Stimulated activated CD8-positive, alpha-beta memory T cell treated with anti-CD3 and anti-CD28 coated beads, Interleukin-2, amount 100 ng/mL, for 1 hour (primary cell): ENCODE measurements around the gene C17orf58.
"Not testable (repeated sequence)": the region's sequence is repeated elsewhere in the genome, so short reads cannot be mapped to it uniquely, and the experiment has no call there.

ENCODE experiments used
- DNase-seq, 2 donors: peaks; one replicate each; pipeline ENCODE4 v3.0.0-alpha.2; 2020; ENCODE audit warnings: low read depth in 2 of 2

The C17orf58 gene

DNA sequence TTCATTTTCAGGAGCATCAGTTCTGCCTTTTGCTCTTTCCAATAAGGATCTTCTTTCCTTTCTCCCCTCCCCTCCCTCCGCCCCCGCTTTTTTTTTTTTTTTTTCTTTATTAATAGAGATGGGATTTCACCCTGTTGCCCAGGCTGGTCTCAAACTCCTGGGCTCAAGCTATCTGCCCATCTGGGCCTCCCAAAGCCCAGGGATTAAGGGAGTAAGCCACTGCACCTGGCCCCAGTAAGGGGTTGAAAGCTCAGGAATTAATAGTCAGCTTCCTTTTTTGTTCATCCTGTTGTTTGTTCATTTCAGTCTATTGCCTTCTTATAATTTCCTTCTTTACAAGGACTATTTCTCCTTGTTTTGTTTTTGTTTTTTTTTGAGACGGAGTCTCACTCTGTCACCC is 7.9 kb upstream of the C17orf58 start:
- DNase-seq: no peak

DNA sequence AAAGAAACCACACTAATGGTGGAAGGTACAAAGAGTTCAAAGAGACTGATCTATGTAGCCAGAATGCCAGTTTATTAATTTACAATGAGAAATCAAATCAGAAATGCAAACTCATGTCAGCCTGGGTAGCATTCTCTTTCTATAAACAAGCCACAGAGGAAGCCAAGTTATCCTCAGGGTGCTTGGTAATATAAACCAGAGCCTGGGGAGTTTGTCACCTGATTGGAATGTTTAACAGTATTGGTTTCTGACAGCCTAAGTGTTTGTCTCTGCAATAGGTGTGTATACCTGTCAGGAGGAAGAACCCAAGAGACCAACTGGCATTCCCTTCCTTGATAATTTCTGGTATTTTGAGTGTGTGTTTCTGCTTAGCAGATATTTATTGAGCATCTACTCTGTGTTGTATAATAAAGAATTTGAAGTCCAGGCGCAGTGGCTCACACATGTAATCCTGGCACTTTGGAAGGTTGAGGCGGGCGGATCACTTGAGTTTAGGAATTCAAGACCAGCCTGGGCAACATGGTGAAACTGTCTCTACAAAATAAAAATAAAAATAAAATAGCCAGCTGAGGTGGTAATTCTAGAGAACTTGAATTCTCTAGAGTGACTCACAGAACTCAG is 3.1 kb upstream of the C17orf58 start:
- no peak for DNase-seq

DNA sequence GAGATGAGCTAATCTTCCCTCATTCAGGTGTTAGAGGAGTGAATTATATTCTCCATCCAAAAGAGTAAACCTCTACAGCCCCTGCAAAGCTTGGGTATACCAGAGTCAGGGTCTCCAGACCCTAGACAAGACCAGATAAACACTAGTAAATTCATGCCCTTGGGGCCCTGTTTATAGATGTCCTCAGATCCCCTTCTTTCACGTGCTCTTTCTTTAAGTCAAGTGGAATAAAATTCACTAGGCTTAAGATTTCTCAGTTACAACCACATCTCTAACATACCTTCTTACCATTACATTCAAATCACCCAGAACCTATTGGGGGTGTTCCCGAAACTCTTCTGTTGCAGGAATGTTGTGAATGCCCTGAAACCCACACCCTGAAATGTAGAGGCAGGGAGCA is 2.2 kb upstream of the C17orf58 start:
- DNase-seq: no peak

DNA sequence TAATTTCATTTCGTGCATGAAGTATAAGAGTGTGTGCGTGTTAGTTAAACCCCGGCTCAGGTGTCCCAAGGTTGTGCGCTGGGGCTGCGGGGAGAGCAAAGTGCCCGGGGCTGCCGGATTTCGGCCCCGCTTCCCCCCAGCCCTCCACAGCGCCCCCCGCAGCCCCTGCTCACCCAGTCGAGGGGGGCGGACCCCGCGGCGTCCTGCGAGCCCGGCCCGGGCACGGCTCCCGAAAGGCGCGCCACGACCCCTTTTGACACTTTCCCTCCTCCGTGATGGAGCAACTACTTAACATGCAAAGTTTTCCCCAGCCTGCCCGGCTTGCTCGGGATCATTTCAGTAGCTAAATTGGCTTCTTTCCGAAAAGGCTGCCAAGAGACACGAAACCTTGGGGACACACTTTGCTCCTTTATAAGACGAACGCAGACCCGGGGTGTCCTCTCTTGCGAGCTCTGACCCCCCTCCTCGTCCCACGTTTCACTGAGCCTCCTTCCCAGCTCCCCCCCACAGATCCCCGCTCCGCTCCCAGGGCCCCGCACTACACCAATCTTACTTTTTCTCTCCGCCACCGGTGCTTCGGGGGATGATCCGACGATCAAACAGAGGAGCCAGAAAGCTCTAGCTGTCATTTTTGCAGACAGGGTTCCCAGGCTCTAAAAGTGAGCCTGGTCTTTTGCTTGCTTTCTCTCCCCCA is 552 bp downstream of the C17orf58 start:
- DNase-seq: no peak

DNA sequence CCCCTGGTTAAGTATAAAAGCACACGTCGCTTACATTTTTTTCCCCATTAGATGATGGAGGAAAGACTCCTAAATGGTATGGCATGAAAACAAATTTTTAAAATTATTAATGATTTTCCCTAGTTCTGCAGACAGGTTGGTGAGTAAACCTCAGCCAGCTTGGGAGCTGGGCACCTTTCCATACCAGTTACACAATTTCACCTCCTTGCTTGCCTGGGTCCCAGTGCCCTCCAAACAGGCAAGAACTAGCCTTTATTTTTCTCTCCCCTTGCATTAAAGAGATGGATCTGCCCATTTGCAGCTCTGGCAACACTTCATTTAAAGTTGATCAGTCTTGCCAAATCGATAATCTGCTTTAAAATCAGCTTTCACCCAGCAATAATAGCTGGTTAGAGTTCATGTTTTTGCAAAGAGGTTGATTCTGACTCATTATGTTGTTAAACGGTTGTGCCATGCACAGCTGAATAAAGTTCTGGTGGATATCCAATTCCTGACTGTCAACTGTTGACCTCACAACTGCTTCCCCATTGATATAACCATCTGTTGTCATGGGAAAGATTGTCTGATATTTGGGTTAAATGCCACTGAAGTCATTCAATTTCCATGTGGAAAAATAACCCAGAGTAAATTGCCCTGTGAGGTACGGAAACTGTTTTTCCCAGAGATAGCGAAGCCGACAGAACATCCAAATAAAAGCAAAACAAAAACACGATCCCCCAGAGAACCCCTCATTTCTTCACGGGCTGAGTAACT is 1.3 kb downstream of the C17orf58 start:
- no peak for DNase-seq

DNA sequence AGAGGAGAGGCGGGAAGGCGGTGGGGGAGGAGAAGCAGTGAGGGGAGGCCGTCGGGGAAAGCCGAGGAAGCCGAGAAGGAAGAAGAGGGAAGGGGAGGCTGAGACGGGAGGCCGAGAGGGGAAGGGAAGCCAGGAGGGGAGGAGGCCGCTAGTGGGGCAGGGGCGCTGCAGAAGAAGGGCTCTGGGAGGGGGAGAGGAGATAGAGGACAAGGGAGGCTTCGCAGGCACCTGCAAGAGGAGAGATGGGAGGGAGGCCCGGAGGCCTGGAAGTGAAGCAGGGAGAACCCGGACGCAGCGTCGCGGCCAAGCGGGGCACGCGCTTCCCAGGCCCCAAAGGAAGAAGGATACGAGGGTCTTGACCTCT is 2.3 kb downstream of the C17orf58 start:
- DNase-seq: no peak

DNA sequence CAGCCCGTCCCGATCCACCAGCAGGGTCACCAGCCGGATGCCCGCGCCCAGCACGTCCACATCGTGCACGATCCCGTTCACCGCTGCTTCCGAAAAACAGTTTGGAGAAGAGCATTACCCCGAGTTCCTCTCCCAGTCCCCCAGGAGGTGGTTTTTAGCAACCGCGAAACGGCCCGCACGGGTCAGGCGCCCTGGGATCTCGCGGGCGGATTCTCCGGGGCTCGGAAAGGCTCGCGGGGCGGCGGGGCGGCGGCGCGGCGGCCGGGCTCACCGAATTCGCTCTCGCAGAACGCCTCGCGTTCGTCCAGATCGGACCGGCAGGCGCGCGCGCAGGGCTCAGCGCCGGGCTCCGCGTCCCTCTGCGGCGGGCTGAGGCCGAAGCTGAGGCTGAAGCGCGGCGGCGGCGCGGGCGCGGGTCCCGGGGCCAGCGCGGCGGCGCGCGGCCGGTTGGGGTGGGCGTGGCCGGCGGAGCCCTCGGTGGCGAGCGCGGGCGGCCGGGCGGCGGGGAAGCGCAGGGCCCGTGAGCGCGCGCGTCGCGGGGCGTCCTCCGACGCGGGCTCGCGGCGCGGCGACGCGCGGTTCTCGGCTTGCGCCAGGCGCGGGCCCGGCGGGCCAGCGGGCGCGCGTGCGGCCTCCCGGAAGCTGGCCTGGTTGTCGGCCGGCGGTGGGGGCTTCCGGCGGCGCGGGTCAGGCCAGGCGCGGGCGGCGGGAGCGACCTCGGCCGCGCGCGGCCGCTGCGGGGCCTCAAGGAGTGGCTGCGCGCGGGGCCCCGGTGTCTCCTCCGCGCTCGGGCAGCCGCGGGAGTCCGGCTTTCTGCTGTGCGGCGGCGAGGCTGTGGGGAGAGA is 2.9 kb downstream of the C17orf58 start:
- DNase-seq: peak; percentile 47 to 49

DNA sequence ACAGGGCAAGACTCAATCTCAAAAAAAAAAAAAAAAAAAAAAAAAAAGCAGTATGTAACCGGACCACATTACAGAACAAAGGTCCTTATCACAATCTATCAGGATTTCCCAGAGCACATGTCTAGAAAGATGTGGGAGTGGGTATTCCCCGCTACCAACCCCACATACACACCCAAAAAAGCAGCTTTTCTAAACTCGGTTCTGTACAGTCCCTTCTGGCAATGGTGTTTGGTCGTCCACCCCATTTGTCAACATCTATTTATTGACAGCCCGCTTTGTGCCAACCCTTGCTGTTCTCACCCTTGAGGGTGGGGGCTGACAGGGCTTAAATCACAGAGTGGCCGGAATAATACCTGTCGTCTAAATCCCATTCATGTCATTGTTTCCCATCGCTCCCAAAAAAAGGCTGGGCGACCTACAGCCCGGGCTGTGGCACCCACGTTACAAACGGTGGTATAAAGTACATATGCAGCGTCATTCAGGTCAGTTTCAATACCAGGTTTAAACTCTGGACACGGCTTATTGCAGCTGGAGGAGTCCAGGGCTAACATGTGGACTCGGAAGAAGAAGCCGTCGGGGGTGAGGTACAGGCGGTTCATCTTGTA is 3.6 kb downstream of the C17orf58 start:
- DNase-seq: no peak

DNA sequence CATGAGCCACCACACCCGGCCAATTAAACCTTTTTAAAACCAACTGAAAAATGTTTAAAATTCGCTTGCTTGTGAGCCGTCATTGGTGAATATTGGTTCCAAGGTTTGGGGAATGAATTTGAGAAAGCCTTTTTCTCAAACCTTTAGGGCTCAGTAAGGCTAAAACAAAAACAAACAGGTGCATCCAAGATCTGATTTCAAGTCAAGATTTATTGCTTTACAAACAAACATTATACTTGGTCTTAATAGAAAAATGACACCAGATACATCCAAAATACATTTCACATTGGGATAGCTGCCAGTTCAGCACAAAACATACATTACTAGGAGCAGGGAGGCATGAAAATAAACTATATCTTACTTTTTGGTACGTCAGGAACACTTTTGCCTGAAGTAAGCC is 5.4 kb downstream of the C17orf58 start:
- no peak for DNase-seq

DNA sequence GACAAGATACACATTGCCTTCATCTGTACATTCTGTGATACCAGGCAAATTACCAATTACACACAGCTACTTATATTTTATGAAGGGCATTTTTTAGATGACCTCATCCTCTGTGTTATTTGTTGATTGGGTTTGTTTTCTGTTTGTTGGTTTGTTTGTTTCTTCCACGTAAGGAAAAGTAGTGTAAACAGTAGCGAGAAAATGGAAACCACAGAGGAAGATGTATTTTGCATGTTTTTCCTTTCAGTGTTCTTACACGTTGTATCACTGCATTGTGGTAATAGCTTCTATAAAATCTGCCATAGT is 12.9 kb downstream of the C17orf58 start:
- no peak for DNase-seq

DNA sequence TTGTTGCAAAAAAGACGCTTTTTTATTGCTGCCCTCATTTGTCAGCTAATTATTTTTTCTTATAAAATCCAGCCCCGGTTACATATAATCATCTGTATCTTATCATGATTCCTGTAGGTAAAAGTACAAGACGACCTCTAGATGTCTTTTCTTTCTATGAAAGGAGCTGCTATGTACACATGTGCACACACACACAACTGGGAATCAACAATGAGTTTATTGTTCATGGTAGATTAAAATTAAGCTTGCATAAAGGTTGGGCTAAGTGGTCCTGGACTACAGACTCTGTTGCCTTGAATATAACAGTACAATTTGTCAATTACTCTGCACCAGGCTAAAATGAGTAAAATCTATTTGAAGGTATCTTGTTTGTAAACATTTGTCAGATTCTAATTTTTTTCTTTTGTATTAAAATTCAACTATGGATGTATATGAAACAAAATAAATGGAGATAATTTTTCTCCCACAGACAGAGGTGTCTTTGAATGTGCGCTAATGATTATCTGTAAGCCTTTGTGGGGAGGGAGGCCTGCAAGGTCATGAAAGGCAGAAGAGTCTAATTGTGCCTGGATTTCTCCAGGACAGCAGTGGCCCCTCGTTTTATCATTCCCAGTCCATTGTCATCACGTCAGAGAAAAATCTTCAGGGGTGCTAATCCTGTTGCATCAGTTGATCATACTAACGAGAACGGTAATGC is 13.4 kb downstream of the C17orf58 start:
- DNase-seq: no peak

DNA sequence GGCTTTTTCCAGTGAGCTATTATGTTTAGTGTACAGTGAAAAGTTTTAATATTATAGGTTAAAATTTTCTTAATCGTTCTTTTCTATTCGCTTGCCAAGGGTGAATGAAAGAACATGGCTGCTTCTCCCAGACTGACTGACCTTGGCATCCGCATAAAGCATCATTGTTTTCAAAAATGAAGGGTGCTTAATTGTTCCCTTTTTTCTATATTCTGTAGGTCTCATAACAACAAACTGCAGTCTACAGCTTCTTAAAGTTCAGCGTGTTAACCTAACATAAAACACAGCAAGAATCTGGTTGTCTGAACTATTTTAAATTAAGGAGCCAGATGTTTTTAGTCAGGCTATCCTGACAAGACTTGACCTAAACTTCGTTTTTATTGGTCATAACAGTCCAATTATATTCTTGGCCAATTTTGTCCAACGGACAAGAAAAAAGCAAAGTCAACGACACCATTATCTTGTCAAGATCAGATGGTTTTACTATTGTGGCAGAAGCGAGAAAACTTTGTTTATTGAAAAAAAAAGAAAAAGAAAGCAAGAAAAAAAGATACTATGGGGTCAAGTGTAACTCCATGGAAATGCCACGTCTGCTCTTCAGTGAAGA is 14.1 kb downstream of the C17orf58 start:
- DNase-seq: no peak

DNA sequence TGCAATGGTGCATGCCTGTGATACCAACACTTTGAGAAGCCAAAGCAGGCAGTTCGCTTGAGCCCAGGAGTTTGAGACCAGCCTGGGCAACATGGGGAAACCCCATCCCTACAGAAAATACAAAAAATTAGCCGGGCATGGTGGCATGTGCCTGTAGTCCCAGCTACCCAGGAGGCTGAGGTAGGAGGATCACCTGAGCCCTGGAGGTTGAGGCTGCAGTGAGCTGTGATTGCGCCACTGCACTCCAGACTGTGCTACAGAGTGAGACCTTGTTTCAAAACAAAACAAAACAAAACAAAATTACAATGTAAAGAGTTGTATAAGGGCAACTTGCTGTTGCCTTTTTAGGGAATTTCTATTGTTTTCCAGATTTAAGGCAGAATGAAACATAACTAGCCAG is 15.4 kb downstream of the C17orf58 start:
- DNase-seq: not testable (repeated sequence)

DNA sequence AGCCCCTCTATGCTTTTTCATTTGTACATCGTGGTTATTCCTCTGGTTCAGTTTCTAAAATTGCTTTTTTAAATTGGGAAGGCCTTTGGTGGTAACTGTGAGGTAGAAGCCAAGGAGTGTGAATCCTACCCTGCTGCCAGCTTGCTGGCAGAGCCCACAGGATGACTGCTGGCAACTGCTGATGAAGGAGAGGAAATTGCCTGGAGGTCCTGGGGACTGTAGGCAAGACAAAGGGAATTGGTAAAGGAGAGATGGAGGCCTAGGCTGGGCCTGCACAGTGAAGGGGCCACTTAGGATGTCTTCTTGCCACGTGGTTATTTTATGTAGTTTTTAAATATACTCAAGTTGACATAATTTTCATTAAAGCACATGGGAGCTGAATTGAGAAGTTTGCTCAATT is 15.8 kb downstream of the C17orf58 start:
- DNase-seq: no peak

DNA sequence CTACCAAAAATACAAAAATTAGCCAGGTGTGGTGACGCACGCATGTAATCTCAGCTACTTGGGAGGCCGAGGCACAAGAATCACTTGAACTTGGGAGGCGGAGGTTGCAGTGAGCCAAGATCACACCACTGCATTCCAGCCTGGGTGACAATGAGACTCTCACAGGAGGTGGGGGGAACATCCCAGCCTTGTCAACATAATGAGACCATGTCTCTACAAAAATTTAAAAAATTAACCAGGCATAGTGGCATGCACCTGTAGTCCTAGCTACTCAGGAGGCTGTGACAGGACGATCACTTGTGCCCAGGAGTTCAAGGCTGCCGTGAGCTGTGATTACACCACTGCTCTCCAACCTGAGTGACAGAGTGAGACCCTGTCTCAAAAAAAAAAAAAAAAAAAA is 20.0 kb downstream of the C17orf58 start:
- DNase-seq: not testable (repeated sequence)

DNA sequence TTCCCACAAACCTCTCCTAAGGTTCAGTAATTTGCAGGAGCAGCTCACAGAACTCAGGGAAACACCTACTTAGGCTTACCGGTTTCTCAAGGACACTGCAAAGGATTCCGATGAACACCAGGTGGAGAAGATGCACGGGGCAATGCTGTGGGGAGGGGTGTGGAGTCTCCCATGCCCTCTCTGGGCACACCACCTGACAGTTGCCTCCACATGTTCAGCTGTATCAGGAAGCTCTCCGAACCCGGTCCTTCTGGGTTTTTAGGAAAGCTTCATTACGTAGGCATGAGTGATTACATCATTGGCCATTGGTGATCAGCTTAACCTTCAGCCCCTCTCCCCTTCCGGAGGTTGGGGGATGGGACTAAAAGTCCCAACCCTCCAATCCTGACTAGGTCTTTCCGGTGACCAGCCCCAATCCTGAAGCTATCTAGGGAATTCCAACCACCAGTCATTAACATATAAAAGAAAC is 21.6 kb downstream of the C17orf58 start:
- no peak for DNase-seq

DNA sequence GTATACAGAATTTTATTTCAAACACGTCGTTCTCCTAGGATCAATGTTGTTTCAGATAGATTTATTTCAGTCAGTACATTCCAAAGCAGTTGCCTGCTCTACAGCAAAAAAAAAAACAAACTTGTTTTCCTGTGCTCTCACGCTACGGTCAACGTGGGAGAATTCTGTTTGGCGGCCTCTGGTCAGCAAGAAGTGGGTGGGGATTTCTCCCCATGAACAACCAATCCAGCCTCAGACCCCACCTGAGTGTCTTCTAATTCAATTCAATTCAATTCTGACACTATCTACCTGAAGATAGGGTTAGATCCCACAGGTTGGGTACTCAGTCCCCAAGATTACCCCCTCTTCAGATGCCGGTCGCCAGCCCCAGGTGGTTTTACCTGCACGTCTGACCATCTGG is 22.1 kb downstream of the C17orf58 start:
- DNase-seq: no peak

DNA sequence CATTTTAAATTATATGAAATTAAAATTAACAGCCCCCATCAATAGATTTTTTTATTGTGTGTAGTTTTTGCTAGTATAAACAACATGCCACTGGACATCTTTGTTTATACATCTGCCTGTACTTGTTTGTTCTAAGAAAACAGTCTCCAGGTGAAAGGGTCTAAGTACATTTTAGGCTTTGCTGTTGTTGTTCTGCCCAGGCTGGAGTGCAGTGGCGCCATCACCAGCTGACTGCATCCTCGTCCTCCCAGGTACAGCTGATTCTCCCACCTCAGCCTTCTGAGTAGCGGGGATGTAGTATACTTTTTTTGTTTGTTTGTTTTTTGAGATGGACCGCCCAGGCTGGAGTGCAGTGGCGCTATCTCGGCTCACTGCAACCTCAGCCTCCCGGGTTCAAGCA is 25.5 kb downstream of the C17orf58 start:
- DNase-seq: no peak

DNA sequence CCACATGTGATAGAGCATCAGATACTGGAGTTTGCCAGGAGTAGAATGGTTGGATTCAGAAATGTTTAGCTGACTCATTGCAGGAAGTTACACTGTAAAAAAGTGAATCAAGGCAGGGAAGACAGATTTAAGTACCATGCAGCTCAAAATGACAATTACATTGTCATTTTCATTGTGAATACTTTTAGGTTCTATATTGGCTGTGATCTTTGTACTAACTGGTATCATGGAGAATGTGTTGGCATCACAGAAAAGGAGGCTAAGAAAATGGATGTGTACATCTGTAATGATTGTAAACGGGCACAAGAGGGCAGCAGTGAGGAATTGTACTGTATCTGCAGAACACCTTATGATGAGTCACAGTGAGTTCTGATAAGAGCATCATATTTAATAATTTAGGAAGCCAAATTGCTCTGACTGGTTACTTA is 33.1 kb downstream of the C17orf58 start:
- peak; percentile 42 to 53 for DNase-seq

DNA sequence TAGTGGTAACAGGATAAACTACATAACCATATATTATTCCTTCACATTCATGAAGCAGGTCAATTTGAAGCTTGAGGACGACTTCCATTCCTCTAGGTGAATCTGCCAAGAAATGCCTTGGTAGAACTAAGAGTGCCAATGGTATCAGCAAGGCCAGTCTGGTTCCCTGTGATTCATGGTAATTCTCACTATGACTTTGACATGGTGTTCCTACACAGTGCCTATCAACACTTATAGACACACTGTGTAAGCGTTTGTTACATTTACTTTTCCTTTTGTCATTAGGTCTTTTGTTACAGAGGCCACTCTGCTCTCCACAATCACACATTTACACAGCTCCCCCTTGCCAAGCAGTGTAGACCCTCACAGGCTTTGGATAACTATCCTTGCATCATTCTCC is 34.1 kb downstream of the C17orf58 start:
- DNase-seq: not testable (repeated sequence)

DNA sequence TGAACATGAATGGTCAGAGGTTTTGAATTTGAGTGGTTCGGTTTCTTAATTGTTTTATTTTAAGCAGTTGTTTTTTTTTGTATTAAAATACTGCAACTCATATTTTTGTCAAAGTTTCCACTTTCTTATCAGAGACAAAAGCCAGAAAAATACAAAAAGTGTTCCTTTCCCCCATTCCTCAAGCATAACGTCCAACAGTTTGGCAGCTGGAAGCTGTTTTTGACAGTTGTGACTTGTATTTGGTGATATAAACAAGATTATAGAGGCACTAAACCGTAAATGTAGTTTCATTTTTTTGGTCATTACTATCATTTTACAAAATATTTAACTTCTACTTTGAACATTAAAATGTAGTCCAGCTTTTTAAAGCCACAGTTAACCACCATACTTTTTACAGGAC is 36.0 kb downstream of the C17orf58 start:
- not testable (repeated sequence) for DNase-seq
